ENCODE results near the gene KCND2. TPM values are rescaled to one million over a fixed set of nuclear protein-coding genes. Genes with fewer than 3 reads are reported as not detected.
"Not testable (repeated sequence)": the region's sequence is repeated elsewhere in the genome, so short reads cannot be mapped to it uniquely, and the experiment has no call there.

KCND2 gene
- total RNA-seq, 2 experiments from 2014 or later = not detected

DNA sequence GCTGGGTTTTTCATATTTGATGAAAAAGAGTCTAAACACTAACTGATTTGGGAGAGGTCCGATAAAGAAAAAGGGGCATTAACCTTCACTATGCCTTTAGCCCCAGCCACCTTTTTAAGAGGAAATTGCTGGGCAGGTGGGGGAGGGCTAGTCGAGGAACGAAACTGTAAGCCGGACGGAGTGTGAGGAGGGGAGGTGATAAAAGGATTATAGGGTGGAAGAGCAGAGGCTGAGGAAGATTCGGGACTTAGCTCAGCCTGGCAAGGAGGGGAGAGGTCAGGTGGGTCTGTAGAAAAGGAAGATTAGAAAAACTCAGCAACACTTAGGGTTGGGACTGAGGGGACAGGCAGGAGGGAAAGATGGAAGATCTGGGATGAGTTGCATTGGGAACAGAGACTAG lies 508.0 kb downstream of the KCND2 start:
- no peak for ATAC-seq
- H3K27me3 Mint-ChIP-seq = peaks cover 2% of the 10 kb centered on the region
- H3K36me3 Mint-ChIP-seq = no peaks in the 10 kb centered on the region
- no peaks in the 10 kb centered on the region for H3K9me3 Mint-ChIP-seq (ENCODE audit: low read depth)
- H3K4me3 Mint-ChIP-seq = no peak overlapping the region
- H3K4me1 Mint-ChIP-seq = no peaks in the 10 kb centered on the region
- CTCF ChIA-PET = no interaction called here
- H3K27ac Mint-ChIP-seq = no peak overlapping the region
- DNase-seq = no peak

DNA sequence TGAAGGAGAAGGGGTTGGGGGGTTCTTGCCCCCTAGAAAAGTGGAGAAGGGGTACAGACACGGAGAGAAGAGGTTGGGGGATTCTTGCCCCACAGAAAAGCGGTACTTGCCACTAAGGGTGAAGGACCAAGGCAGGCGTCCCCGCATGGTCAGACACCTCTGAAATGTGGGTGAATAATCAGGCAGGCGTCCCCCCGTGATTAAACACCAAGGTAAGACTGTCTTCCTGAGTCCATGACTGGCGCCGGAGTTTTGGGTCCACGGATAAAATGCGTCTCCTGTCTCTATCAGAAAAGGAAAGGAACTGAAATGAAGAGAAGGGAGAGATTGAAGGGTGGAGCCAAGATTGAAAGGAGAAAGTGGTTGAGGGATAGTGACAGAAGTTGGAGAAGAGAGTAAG lies 508.9 kb downstream of the KCND2 start:
- H3K27me3 Mint-ChIP-seq; ATAC-seq; H3K9me3 Mint-ChIP-seq (ENCODE audit: low read depth); H3K4me1 Mint-ChIP-seq; H3K36me3 Mint-ChIP-seq; H3K4me3 Mint-ChIP-seq; CTCF ChIA-PET; H3K27ac Mint-ChIP-seq; DNase-seq: not testable (repeated sequence)

- H3K9me3 Mint-ChIP-seq (ENCODE audit: low read depth) = no peaks in the 10 kb centered on the region
- no peak for ATAC-seq
- no peaks in the 10 kb centered on the region for H3K36me3 Mint-ChIP-seq
- no peak overlapping the region for H3K4me3 Mint-ChIP-seq
- peaks cover 3% of the 10 kb centered on the region for H3K27me3 Mint-ChIP-seq
- no peaks in the 10 kb centered on the region for H3K4me1 Mint-ChIP-seq
- no peak overlapping the region for H3K27ac Mint-ChIP-seq
- no peak for DNase-seq
- CTCF ChIA-PET = interaction anchor here (1.3 to 1.8 kb wide), 2 partner anchors 9 to 23 kb away, joined by 4 to 8 read pairs; no protein-coding TSS in a partner anchor
Measured at GRCh38 chr7:120783273-120783672, 510.3 kb downstream of the KCND2 start.

- Mint-ChIP-seq H3K27me3 (peaks cover 3% of the 10 kb centered on the region), H3K36me3 (no peaks in the 10 kb centered on the region), H3K9me3 (ENCODE audit: low read depth) (no peaks in the 10 kb centered on the region), H3K4me3 (no peak overlapping the region), H3K4me1 (no peaks in the 10 kb centered on the region), H3K27ac (no peak overlapping the region)
- CTCF ChIA-PET = interaction anchor here (1.3 to 1.8 kb wide), 2 partner anchors 8 to 22 kb away, joined by 4 to 8 read pairs; no protein-coding TSS in a partner anchor
- no peak for ATAC-seq
- no peak for DNase-seq
Measured at GRCh38 chr7:120783721-120784120, 510.7 kb downstream of the KCND2 start.

DNA sequence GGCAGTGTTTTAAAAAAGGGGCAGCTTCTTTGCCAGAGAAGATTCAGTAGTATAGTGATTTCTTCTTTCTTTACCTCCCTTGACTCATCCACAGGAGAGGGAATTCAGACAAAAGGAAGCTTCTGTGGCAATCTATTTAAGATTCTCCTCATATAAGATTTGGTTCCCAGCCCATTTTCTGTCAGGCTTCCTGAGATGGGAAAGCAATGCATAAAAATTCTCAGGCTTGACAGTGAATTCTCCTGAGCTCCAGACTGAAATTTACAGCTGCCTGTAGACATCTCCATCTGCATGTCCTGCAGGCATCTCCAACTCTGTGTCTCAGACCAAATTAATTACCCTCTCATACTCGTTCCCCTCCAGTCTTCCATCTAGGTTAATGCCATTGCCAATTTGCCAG lies 512.1 kb downstream of the KCND2 start:
- CTCF ChIA-PET = interaction anchor here (0.8 kb wide), 1 partner anchor 10 kb away, joined by 3 read pairs; no protein-coding TSS in a partner anchor
- H3K9me3 Mint-ChIP-seq (ENCODE audit: low read depth) = no peaks in the 10 kb centered on the region
- H3K4me3 Mint-ChIP-seq = no peak overlapping the region
- no peaks in the 10 kb centered on the region for H3K36me3 Mint-ChIP-seq
- peaks cover 3% of the 10 kb centered on the region for H3K27me3 Mint-ChIP-seq
- DNase-seq (no peak), ATAC-seq (no peak)
- no peak overlapping the region for H3K27ac Mint-ChIP-seq
- H3K4me1 Mint-ChIP-seq = no peaks in the 10 kb centered on the region

DNA sequence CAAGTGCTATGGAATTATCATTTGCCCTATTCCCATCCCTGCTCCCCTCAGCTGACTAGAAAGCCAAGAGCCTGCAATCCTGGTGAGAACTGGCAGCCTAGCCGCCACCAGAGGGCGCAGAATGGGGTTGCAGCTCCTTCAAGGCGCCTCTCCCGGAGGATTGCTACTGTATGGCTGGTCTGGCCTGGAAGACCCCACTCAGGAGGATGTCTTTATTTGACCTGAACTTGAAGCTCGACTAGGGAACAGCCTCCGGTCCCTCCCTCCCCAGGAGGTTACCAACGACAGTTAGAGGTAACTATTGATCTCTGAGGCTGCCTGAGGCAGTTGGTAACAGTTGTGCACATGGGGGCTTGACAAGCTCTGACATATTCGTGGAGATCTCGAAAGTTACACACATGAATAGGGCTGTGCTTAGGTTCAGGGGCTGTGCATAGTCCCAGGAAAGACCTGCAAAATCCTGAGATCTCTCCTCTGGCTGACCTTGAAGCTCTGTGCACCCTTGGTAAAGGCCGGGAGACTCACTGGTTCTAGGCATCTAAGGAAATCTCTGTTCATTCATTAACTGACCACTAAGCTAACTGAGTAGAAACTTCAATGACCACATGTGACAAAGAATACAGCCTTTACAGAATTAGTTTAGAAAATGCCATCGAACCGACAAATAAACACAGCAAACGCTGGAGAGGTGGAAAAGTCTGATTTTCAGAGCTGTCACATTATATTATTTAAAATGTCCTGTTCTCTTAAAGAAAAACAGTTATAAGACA lies 519.3 kb downstream of the KCND2 start:
- Mint-ChIP-seq H3K9me3 (ENCODE audit: low read depth) (no peaks in the 10 kb centered on the region), H3K36me3 (no peaks in the 10 kb centered on the region), H3K4me3 (no peak overlapping the region), H3K27me3 (peaks cover 13% of the 10 kb centered on the region), H3K27ac (no peak overlapping the region), H3K4me1 (peaks cover 2% of the 10 kb centered on the region)
- peak; percentile 67 for DNase-seq
- peak; percentile 76 for ATAC-seq
- CTCF ChIA-PET = interaction anchor here (0.6 to 4.3 kb wide), 18 partner anchors 9 to 1202 kb away, joined by 3 to 21 read pairs (median 4); partner anchors contain the start of gene ING3

DNA sequence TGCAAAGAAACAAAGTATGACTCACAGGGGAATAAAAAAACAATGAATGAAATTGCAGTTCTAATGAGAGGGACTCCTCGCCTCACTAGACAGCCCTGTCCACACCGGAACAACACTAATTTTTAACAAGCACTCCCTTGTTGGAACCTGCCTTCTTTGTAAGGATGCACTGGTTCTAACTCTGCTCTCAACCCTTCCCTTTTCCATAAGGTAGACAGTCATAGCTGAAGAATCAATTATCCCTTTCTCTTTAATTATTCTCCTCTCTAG lies 519.8 kb downstream of the KCND2 start:
- H3K27ac Mint-ChIP-seq = no peak overlapping the region
- peaks cover 13% of the 10 kb centered on the region for H3K27me3 Mint-ChIP-seq
- peaks cover 2% of the 10 kb centered on the region for H3K4me1 Mint-ChIP-seq
- ATAC-seq (no peak), DNase-seq (no peak)
- CTCF ChIA-PET = interaction anchor here (0.6 to 4.3 kb wide), 11 partner anchors 10 to 1202 kb away, joined by 3 to 21 read pairs (median 4); partner anchors contain the start of gene ING3
- no peaks in the 10 kb centered on the region for H3K9me3 Mint-ChIP-seq (ENCODE audit: low read depth)
- no peak overlapping the region for H3K4me3 Mint-ChIP-seq
- no peaks in the 10 kb centered on the region for H3K36me3 Mint-ChIP-seq

DNA sequence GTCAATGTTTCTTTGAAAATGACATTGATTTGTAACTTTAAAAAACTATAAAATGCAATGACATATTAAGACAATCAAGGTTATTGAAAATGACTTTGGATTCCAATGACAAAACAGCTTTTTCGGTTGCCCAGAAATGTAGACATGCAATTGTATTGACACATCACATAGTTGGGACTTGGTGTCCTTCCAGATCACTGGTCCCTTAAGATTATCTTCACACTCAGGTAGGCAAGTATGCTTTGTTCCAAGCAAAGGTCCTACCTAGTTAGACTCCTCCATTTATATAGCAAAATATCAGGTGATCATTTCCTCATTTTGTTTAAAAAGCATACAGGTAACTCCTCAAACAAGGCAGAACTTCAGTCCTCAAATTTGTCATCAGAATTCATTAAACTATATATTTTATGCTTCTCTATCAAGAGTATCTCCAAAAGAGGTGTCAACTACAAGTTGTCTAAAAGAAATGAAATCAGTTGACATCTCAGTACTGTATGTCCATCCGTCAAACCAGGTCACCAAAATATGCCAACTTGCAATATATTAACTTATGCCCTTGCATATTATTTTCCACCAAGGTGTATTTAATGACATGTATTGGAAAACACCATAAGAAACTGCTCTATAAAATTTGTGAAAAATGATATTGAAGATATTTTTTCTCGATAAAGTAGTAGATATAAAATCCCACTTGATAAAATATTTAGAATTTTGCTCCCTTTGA lies 520.4 kb downstream of the KCND2 start:
- no peak overlapping the region for H3K4me3 Mint-ChIP-seq
- no peaks in the 10 kb centered on the region for H3K36me3 Mint-ChIP-seq
- no peak for DNase-seq
- H3K27ac Mint-ChIP-seq = no peak overlapping the region
- peaks cover 13% of the 10 kb centered on the region for H3K27me3 Mint-ChIP-seq
- CTCF ChIA-PET = interaction anchor here (1.1 to 4.3 kb wide), 2 partner anchors 12 to 155 kb away, joined by 3 to 21 read pairs; no protein-coding TSS in a partner anchor
- no peak for ATAC-seq
- H3K4me1 Mint-ChIP-seq = peaks cover 2% of the 10 kb centered on the region
- H3K9me3 Mint-ChIP-seq (ENCODE audit: low read depth) = no peaks in the 10 kb centered on the region

DNA sequence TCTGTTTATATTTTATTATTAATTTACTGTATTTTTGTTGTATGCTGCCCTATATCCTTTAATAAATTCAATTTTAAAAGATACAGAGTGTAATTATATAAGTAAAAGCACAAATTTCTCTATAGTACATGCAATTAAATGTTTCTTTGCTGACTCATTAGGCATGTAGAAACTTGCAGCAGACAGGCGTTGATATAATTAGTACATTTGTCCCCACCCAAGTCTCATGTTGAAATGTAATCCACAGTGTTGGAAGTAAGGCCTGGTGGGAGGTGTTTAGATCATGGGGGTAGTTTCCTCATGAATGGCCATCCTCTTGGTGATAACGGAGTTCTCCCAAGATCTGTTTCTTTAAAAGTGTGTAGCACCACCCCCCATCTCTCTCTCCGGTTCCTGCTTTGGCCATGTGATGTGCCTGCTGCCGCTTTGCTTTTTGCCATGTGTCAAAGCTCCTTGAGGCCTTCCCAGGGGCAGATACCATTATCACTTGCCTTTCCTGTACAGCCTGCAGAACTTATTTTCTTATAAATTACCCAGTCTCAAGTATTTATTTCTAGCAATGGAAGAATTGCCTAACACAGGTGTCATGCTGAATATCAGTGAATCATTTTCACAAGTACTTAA lies 521.2 kb downstream of the KCND2 start:
- no peak for ATAC-seq
- Mint-ChIP-seq H3K4me1 (peaks cover 2% of the 10 kb centered on the region), H3K9me3 (ENCODE audit: low read depth) (no peaks in the 10 kb centered on the region)

DNA sequence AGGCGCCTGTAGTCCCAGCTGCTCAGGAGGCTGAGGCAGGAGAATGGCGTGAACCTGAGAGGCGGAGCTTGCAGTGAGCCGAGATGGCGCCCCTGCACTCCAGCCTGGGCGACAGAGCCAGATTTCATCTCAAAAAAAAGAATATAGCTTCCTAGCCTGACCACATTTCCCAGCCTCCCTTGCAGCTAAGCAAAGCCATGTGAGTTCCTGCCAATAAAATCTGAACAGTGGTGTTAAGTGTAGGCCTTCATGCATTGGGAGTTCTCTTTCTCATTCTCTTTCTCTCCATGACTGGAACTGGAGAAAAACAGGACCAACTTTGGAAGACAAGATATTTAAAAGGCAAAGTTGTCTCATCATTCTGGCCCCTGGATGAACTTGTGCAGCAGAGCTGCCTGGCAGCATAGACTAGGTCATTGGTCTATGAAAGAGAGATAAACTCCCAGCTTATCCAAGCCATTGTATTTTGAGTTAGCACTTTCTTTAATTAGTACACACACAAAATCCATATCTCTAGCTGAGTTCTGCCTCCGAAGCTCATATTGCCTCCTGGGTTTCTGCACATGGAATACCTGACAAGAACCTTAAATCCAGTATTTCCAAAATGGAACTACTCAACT lies 524.2 kb downstream of the KCND2 start:
- Mint-ChIP-seq H3K36me3 (no peaks in the 10 kb centered on the region), H3K4me3 (no peak overlapping the region), H3K27me3 (peaks cover 10% of the 10 kb centered on the region), H3K27ac (no peak overlapping the region), H3K4me1 (peaks cover 2% of the 10 kb centered on the region), H3K9me3 (ENCODE audit: low read depth) (no peaks in the 10 kb centered on the region)
- ATAC-seq = no peak
- CTCF ChIA-PET = interaction anchor here (0.9 to 2.0 kb wide), 2 partner anchors 12 to 58 kb away, joined by 3 to 4 read pairs; no protein-coding TSS in a partner anchor
- no peak for DNase-seq

More for the DNA sequence above, 521.2 kb downstream of the KCND2 start:
- no peak overlapping the region for H3K4me3 Mint-ChIP-seq
- H3K36me3 Mint-ChIP-seq = no peaks in the 10 kb centered on the region
- DNase-seq = no peak
- no peak overlapping the region for H3K27ac Mint-ChIP-seq
- H3K27me3 Mint-ChIP-seq = peaks cover 13% of the 10 kb centered on the region
- CTCF ChIA-PET = interaction anchor here (1.0 to 1.7 kb wide), 4 partner anchors 9 to 202 kb away, joined by 3 to 8 read pairs (median 3); no protein-coding TSS in a partner anchor

DNA sequence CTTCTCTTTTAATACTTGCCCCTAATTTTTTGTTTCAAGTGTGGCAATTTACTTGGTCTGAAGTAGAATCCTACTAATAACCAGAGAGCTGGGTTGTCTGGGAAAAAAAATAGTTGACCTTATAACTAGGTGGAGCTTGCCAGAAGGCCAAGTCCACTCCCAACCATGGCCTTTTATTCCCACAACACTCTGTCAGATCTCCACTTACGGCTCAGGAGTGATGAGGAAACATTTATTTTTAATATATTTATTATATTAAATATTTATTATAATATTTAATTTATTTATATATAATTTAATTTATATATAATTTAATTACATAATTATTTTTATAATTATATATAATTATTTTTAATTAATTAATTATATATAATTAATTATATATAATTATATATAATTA lies 526.2 kb downstream of the KCND2 start:
- H3K9me3 Mint-ChIP-seq (ENCODE audit: low read depth) = no peaks in the 10 kb centered on the region
- no peak overlapping the region for H3K27ac Mint-ChIP-seq
- peaks cover 2% of the 10 kb centered on the region for H3K4me1 Mint-ChIP-seq
- ATAC-seq = no peak
- peaks cover 2% of the 10 kb centered on the region for H3K27me3 Mint-ChIP-seq
- DNase-seq = no peak
- no peaks in the 10 kb centered on the region for H3K36me3 Mint-ChIP-seq
- CTCF ChIA-PET = interaction anchor here (1.0 to 2.0 kb wide), 2 partner anchors 10 to 309 kb away, joined by 3 to 4 read pairs; no protein-coding TSS in a partner anchor
- no peak overlapping the region for H3K4me3 Mint-ChIP-seq

Measured in activated CD8-positive, alpha-beta memory T cell treated with anti-CD3 and anti-CD28 coated beads, Interleukin-2, amount 10 ng/mL, durations not matched to agents 7 days and 5 days (primary cell).